H1 (cell line): ENCODE data around the gene HRCT1. TPM values are rescaled to one million over a fixed set of nuclear protein-coding genes. Genes with fewer than 3 reads are reported as not detected.

Source experiments
- CTCF ChIA-PET: fragments of 300-600 bp; sonication (Branson Sonifier 250); formaldehyde crosslinking; loops from one replicate; lab custom pipeline; 2021; ENCODE audit not compliant: partially characterized antibody; lab: Charles Lee
- POLR2A ChIA-PET: fragments of 300-600 bp; sonication (Branson Sonifier 250); formaldehyde crosslinking; loops from one replicate; lab custom pipeline; 2021; ENCODE audit warnings: inconsistent platforms; ENCODE audit not compliant: partially characterized antibody; lab: Charles Lee
- DNase-seq, 2 experiments: peaks; one replicate each; pipeline versions ENCODE4 v3.0.0 to v3.0.0-alpha.2; 2010 to 2022; ENCODE audit warnings: low spot score in 2 of 2, low read depth in 1 of 2, mixed read lengths in 1 of 2
- FAIRE-seq: peaks from 2 replicates; lab custom pipeline; 2011; peaks lifted over from hg19 to GRCh38; lab: Jason Lieb, UNC
- H2AFZ ChIP-seq: 2 replicates; pipeline ENCODE4 v1.8.1; 2012; ENCODE audit warnings: low read length, inconsistent platforms
- H2AK5ac ChIP-seq: 2 replicates; pipeline ENCODE4 v1.6.1; 2013; ENCODE audit warnings: low read depth, low read length
- H2BK120ac ChIP-seq: replicated peaks from 2 replicates; pipeline ENCODE3; 2013; ENCODE audit warnings: low read depth, low read length, inconsistent platforms
- H2BK12ac ChIP-seq: 2 replicates; pipeline ENCODE4 v1.6.1; 2013; ENCODE audit warnings: low read depth, low read length
- H2BK15ac ChIP-seq: 2 replicates; pipeline ENCODE4 v1.6.1; 2013; ENCODE audit warnings: low read length
- H2BK20ac ChIP-seq: 2 replicates; pipeline ENCODE4 v1.6.1; 2013; ENCODE audit warnings: low read length
- H2BK5ac ChIP-seq: 2 replicates; pipeline ENCODE4 v1.6.1; 2013; ENCODE audit warnings: low read depth, low read length
- H3K14ac ChIP-seq: 2 replicates; pipeline ENCODE4 v1.6.1; 2013; ENCODE audit warnings: inconsistent platforms; ENCODE audit not compliant: insufficient read length
- H3K18ac ChIP-seq: 2 replicates; pipeline ENCODE4 v1.6.1; 2013; ENCODE audit warnings: low read length; ENCODE audit errors: extremely low read depth
- H3K23ac ChIP-seq: 2 replicates; pipeline ENCODE4 v1.6.1; 2013; ENCODE audit warnings: inconsistent platforms; ENCODE audit not compliant: insufficient read length
- H3K23me2 ChIP-seq: 2 replicates; pipeline ENCODE4 v1.6.1; 2013; ENCODE audit warnings: low read depth, low read length
- H3K27ac ChIP-seq: 2 replicates; pipeline ENCODE4 v1.6.1; 2011; ENCODE audit warnings: low read depth, low read length, inconsistent platforms
- H3K27me3 ChIP-seq, 4 experiments: replicated peaks in 1 of 4; 1 replicate in 1 of 4; 2 replicates in 3 of 4; pipeline versions ENCODE4 v1.6.1 to v1.8.1; 2011 to 2013; ENCODE audit warnings: low read length in 3 of 4, mild to moderate bottlenecking in 3 of 4, inconsistent platforms in 2 of 4, mixed read lengths in 2 of 4, moderate library complexity in 1 of 4; ENCODE audit not compliant: control insufficient read depth in 3 of 4, insufficient read depth in 3 of 4; ENCODE audit errors: extremely low read depth in 1 of 4
- H3K36me3 ChIP-seq, 4 experiments: 2 replicates each; pipeline versions ENCODE4 v1.6.1 to v1.8.1; 2011 to 2013; ENCODE audit warnings: mild to moderate bottlenecking in 4 of 4, low read length in 3 of 4, moderate library complexity in 2 of 4, control low read depth in 1 of 4, inconsistent platforms in 1 of 4; ENCODE audit not compliant: insufficient read depth in 4 of 4, control insufficient read depth in 2 of 4
- H3K4ac ChIP-seq: replicated peaks from 2 replicates; pipeline ENCODE3; 2013; ENCODE audit warnings: low read length, low read depth, mixed read lengths, inconsistent platforms; ENCODE audit not compliant: insufficient read length
- H3K4me1 ChIP-seq, 4 experiments: replicated peaks in 1 of 4; 1 replicate in 1 of 4; 2 replicates in 3 of 4; pipeline versions ENCODE4 v1.6.1 to v1.8.1; 2011 to 2013; ENCODE audit warnings: low read length in 3 of 4, inconsistent platforms in 2 of 4, mixed read lengths in 1 of 4; ENCODE audit not compliant: insufficient read depth in 4 of 4, control insufficient read depth in 3 of 4
- H3K4me2 ChIP-seq, 2 experiments: 2 replicates each; pipeline versions ENCODE4 v1.6.1 to v1.8.1; 2011 to 2013; ENCODE audit warnings: low read depth in 2 of 2, low read length in 2 of 2, control low read depth in 1 of 2, inconsistent platforms in 1 of 2, mild to moderate bottlenecking in 1 of 2; ENCODE audit not compliant: insufficient read depth in 1 of 2
- H3K4me3 ChIP-seq, 4 experiments: fragments of 200-600, 300-600 bp in 1 of 4; sonication (generic), shearing (Covaris generic), sonication (Bioruptor Twin) in 1 of 4; 2 replicates each; pipeline versions ENCODE4 v1.5.1 to v1.8.1; 2011 to 2016; ENCODE audit warnings: low read length in 4 of 4, low read depth in 3 of 4, control low read depth in 2 of 4, inconsistent platforms in 2 of 4, mild to moderate bottlenecking in 2 of 4, mixed read lengths in 1 of 4, moderate library complexity in 1 of 4; ENCODE audit not compliant: insufficient read depth in 2 of 4; ENCODE audit errors: extremely low read depth in 1 of 4
- H3K56ac ChIP-seq: replicated peaks from 2 replicates; pipeline ENCODE3; 2013; ENCODE audit warnings: low read depth, mild to moderate bottlenecking, mixed read lengths, low read length, inconsistent platforms; ENCODE audit not compliant: insufficient read length
- H3K79me1 ChIP-seq: 2 replicates; pipeline ENCODE4 v1.6.1; 2013; ENCODE audit warnings: low read depth, low read length, control low read depth
- H3K79me2 ChIP-seq, 2 experiments: 2 replicates each; pipeline versions ENCODE4 v1.6.1 to v1.8.1; 2012 to 2013; ENCODE audit warnings: low read length in 2 of 2, mild to moderate bottlenecking in 2 of 2, inconsistent platforms in 1 of 2; ENCODE audit not compliant: insufficient read depth in 2 of 2, control insufficient read depth in 1 of 2
- H3K9ac ChIP-seq, 4 experiments: replicated peaks in 1 of 4; 1 replicate in 1 of 4; 2 replicates in 3 of 4; pipeline versions ENCODE4 v1.6.1 to v1.8.1; 2011 to 2013; ENCODE audit warnings: low read depth in 3 of 4, low read length in 3 of 4, control low read depth in 2 of 4, mild to moderate bottlenecking in 2 of 4, moderate library complexity in 2 of 4, inconsistent platforms in 1 of 4; ENCODE audit errors: extremely low read depth in 1 of 4
- H3K9me3 ChIP-seq, 2 experiments: 2 replicates each; pipeline versions ENCODE4 v1.6.1 to v1.8.1; 2012 to 2013; ENCODE audit warnings: mild to moderate bottlenecking in 2 of 2, moderate library complexity in 2 of 2, control low read depth in 1 of 2, inconsistent platforms in 1 of 2, low read depth in 1 of 2, low read length in 1 of 2, mixed read lengths in 1 of 2; ENCODE audit not compliant: insufficient read depth in 2 of 2
- H4K20me1 ChIP-seq, 2 experiments: replicated peaks in 1 of 2; 2 replicates each; pipeline versions ENCODE3 to v1.8.1; 2011 to 2013; ENCODE audit warnings: inconsistent platforms in 2 of 2, low read length in 2 of 2, mild to moderate bottlenecking in 1 of 2; ENCODE audit not compliant: insufficient read depth in 2 of 2, control insufficient read depth in 1 of 2
- H4K5ac ChIP-seq: 2 replicates; pipeline ENCODE4 v1.6.1; 2013; ENCODE audit warnings: low read length, low read depth, mixed read lengths, inconsistent platforms; ENCODE audit not compliant: insufficient read length
- H4K8ac ChIP-seq: 2 replicates; pipeline ENCODE4 v1.8.0; 2013; ENCODE audit warnings: mild to moderate bottlenecking, moderate library complexity, low read length, inconsistent platforms; ENCODE audit not compliant: insufficient read depth; ENCODE audit errors: extremely low read depth
- H4K91ac ChIP-seq: replicated peaks from 2 replicates; pipeline ENCODE3; 2013; ENCODE audit warnings: low read length, mixed read lengths, inconsistent platforms; ENCODE audit not compliant: insufficient read length
- ASH2L ChIP-seq: fragments of 200-600, 300-600 bp; sonication (generic); IDR thresholded peaks from one replicate; pipeline ENCODE4 v1.7.1; 2017; ENCODE audit warnings: low read length
- BCL11A ChIP-seq, 2 experiments: IDR thresholded peaks; one replicate each; pipeline ENCODE4 v1.6.1; 2011; ENCODE audit warnings: low read depth in 2 of 2, low read length in 2 of 2, mild to moderate bottlenecking in 2 of 2
- EGR1 ChIP-seq: IDR thresholded peaks from 2 replicates; pipeline ENCODE4 v1.6.1; 2011; ENCODE audit warnings: low read depth, low read length, borderline replicate concordance
- GTF2F1 ChIP-seq: IDR thresholded peaks from 2 replicates; pipeline ENCODE4 v1.6.1; 2012; ENCODE audit warnings: low read depth, low read length, improper control_type of control experiment, borderline replicate concordance
- KDM5A ChIP-seq: fragments of 200-600 bp; IDR thresholded peaks from 2 replicates; pipeline ENCODE4 v1.7.1; 2012; ENCODE audit warnings: mild to moderate bottlenecking, low read length, inconsistent platforms, mixed read lengths
- POLR2A ChIP-seq, 2 experiments: IDR thresholded peaks; 1 replicate in 1 of 2; 2 replicates in 1 of 2; pipeline ENCODE4 v1.6.1; 2011; ENCODE audit warnings: low read depth in 2 of 2, low read length in 2 of 2, mild to moderate bottlenecking in 2 of 2; ENCODE audit errors: control extremely low read depth in 1 of 2
- POLR2AphosphoS5 ChIP-seq: IDR thresholded peaks from 2 replicates; pipeline ENCODE4 v1.6.1; 2011; ENCODE audit warnings: low read depth, low read length
- SIN3A ChIP-seq, 2 experiments: IDR thresholded peaks in 1 of 2; conservative IDR thresholded peaks in 1 of 2; 2 replicates each; pipeline ENCODE4 v1.6.1; 2011 to 2012; ENCODE audit warnings: low read length in 2 of 2, improper control_type of control experiment in 1 of 2, low read depth in 1 of 2, mild to moderate bottlenecking in 1 of 2
- TAF1 ChIP-seq: IDR thresholded peaks from 2 replicates; pipeline ENCODE4 v1.6.1; 2011; ENCODE audit warnings: mild to moderate bottlenecking, low read depth, low read length
- WGBS, 2 experiments: shearing (Covaris generic) in 1 of 2; methylation state at CpG; one replicate each; pipeline versions ENCODE4 v1.1.6 to v1.1.7; 2013 to 2015; ENCODE audit warnings: low lambda C conversion rate in 2 of 2, mixed read lengths in 2 of 2, inconsistent platforms in 1 of 2, low coverage in 1 of 2, missing lambda C conversion rate in 1 of 2; ENCODE audit not compliant: insufficient replicate concordance in 2 of 2, insufficient coverage in 1 of 2, insufficient read length in 1 of 2; ENCODE audit errors: extremely low coverage in 1 of 2, missing lambda C conversion rate in 1 of 2; 5-methylcytosine and 5-hydroxymethylcytosine counted together
- polyA plus RNA-seq, 7 experiments: library from polyadenylated mRNA; depleted of rRNA in 3 of 7; stranded (reverse) in 5 of 7; unstranded in 2 of 7; fragments of >200 nt in 5 of 7; fragments of 200-250 nt in 2 of 7; gene quantifications; 1 replicate in 5 of 7; 2 replicates in 1 of 7; 4 replicates in 1 of 7; pipeline versions ENCODE4 v1.2.1 to v1.2.3, GENCODE V29; 2011 to 2013; ENCODE audit warnings: missing spikeins in 2 of 7, mixed read lengths in 2 of 7
- total RNA-seq: library from RNA; stranded (reverse); fragmentation: NEBNext Ultra II Directional; extraction: Animal tissue kit (Norgen Biotek cat#: 25700); gene quantifications from 2 replicates; pipeline ENCODE4 v1.2.1, GENCODE V29; 2021
- TF ChIP-seq, protein P1 (sequence below): IDR thresholded peaks from 2 replicates; pipeline ENCODE4 v1.6.1; 2012; ENCODE audit warnings: inconsistent platforms

The HRCT1 gene
- total and polyA plus RNA-seq, 2 of the 8 experiments (the other 6 are each of a cell fraction or from before 2014, with no cell fraction given): not detected

- peaks cover 9 to 20% (median 14%) of the 10 kb centered on the region in 4 experiments for H3K4me1 ChIP-seq
- WGBS, 2 experiments: 83% methylated on average over 10 of the region's 10 CpGs; no CpG with 5 or more reads in 1 of the 2 experiments
- H3K9me3 ChIP-seq: no peaks in the 10 kb centered on the region
- H2AK5ac ChIP-seq: no peak overlapping the region
- CTCF ChIA-PET: interaction anchor here (0.9 to 2.0 kb wide), 2 partner anchors 10 to 186 kb away, joined by 3 to 14 read pairs; no protein-coding TSS in a partner anchor
- H3K23ac ChIP-seq: no peak overlapping the region
- H3K9ac ChIP-seq: no peak overlapping the region
- FAIRE-seq (no peak), DNase-seq (no peak)
- peaks cover 3% of the 10 kb centered on the region; the same call in 1 of the 2 replicates for H3K23me2 ChIP-seq
- no peak overlapping the region for H2BK20ac ChIP-seq
- no peak overlapping the region for H2BK120ac ChIP-seq
- no peak overlapping the region for H2BK12ac ChIP-seq
- no peaks in the 10 kb centered on the region for H3K79me2 ChIP-seq
- no peak overlapping the region for H3K18ac ChIP-seq
- no peak overlapping the region for H3K27ac ChIP-seq
- no peaks in the 10 kb centered on the region for H4K20me1 ChIP-seq
- no peak overlapping the region for H3K4me2 ChIP-seq
- H4K5ac ChIP-seq: no peak overlapping the region
- no peak overlapping the region for H3K14ac ChIP-seq
- H3K4ac ChIP-seq: no peak overlapping the region
- H3K79me1 ChIP-seq: 0 out of 2 replicates have a peak, but pooled peaks cover 2% of the 10 kb centered on the region
- no peak overlapping the region for H3K56ac ChIP-seq
- H4K8ac ChIP-seq: no peak overlapping the region
- no peaks in the 10 kb centered on the region; a peak in 2 of 7 replicates for H3K27me3 ChIP-seq
- no peak overlapping the region for H2BK5ac ChIP-seq
- no peak overlapping the region for H4K91ac ChIP-seq
- H3K4me3 ChIP-seq: no peak overlapping the region
- no peak overlapping the region for H2BK15ac ChIP-seq
- no peaks in the 10 kb centered on the region for H3K36me3 ChIP-seq
- H2AFZ ChIP-seq: no peak overlapping the region
- POLR2A ChIA-PET: no interaction called here
- TF ChIP-seq TAF1 (no peak), EGR1 (no peak), POLR2A (IDR thresholded peaks at IDR 0.05; ENCODE audit: control extremely low read depth in 1 of 2, low read depth in 2 of 2, low read length in 2 of 2) (no peak), ASH2L (no peak), POLR2AphosphoS5 (no peak), KDM5A (no peak), SIN3A (conservative IDR thresholded peaks at IDR 0.05 in 1 of 2, IDR thresholded peaks at IDR 0.05 in 1 of 2; ENCODE audit: low read depth in 1 of 2, low read length in 2 of 2) (no peak), BCL11A (IDR thresholded peaks at IDR 0.05; ENCODE audit: low read depth in 2 of 2, low read length in 2 of 2) (no peak), GTF2F1 (no peak)
- TF ChIP-seq, protein P1, sequence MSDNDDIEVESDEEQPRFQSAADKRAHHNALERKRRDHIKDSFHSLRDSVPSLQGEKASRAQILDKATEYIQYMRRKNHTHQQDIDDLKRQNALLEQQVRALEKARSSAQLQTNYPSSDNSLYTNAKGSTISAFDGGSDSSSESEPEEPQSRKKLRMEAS: no peak
Measured at GRCh38 chr9:35912791-35913400, 6.9 kb downstream of the HRCT1 start.
